IPS-18c (cell line): ENCODE results near the gene FER.
"Not testable (repeated sequence)": the region's sequence is repeated elsewhere in the genome, so short reads cannot be mapped to it uniquely, and the experiment has no call there.

Experiments
- H3K4me3 ChIP-seq: 2 replicates; pipeline ENCODE4 v1.7.0; 2013; ENCODE audit warnings: low read depth, mild to moderate bottlenecking, low read length, moderate library complexity; ENCODE audit not compliant: insufficient read depth
- H3K9me3 ChIP-seq: one replicate; pipeline ENCODE4 v1.6.1; 2013; ENCODE audit warnings: mild to moderate bottlenecking, low read length, moderate library complexity; ENCODE audit not compliant: control insufficient read depth, insufficient read depth

Gene FER

GRCh38 chr5:109160468-109160867 is 412.8 kb downstream of the FER start:
- Histone ChIP-seq H3K9me3 (no peaks in the 10 kb centered on the region), H3K4me3 (no peak overlapping the region)

- no peaks in the 10 kb centered on the region for H3K9me3 ChIP-seq
Observed at GRCh38 chr5:109161914-109162683, 414.4 kb downstream of the FER start.

GRCh38 chr5:109163336-109163735 is 415.6 kb downstream of the FER start:
- H3K9me3 ChIP-seq, result no peaks in the 10 kb centered on the region
- no peak overlapping the region for H3K4me3 ChIP-seq

More at GRCh38 chr5:109161914-109162683, 414.4 kb downstream of the FER start:
- H3K4me3 ChIP-seq, result no peak overlapping the region

GRCh38 chr5:109164001-109164400 is 416.3 kb downstream of the FER start:
- Histone ChIP-seq H3K9me3 (no peaks in the 10 kb centered on the region), H3K4me3 (no peak overlapping the region)

GRCh38 chr5:109167586-109167985 is 419.9 kb downstream of the FER start:
- Histone ChIP-seq H3K4me3 (no peak overlapping the region), H3K9me3 (no peaks in the 10 kb centered on the region)

- H3K4me3 ChIP-seq, result no peak overlapping the region
- no peaks in the 10 kb centered on the region for H3K9me3 ChIP-seq
Observed at GRCh38 chr5:109168151-109168550, 420.5 kb downstream of the FER start.

- H3K9me3 ChIP-seq, result no peaks in the 10 kb centered on the region
- H3K4me3 ChIP-seq, result no peak overlapping the region
Observed at GRCh38 chr5:109170629-109171350, 423.1 kb downstream of the FER start.

- H3K4me3 ChIP-seq, H3K9me3 ChIP-seq: not testable (repeated sequence)
Observed at GRCh38 chr5:109171437-109172073, 423.9 kb downstream of the FER start.

GRCh38 chr5:109173036-109173794 is 425.5 kb downstream of the FER start:
- H3K9me3 ChIP-seq, result no peaks in the 10 kb centered on the region
- no peak overlapping the region for H3K4me3 ChIP-seq

GRCh38 chr5:109177227-109177626 is 429.5 kb downstream of the FER start:
- H3K9me3 ChIP-seq, result no peaks in the 10 kb centered on the region

GRCh38 chr5:109177782-109178181 is 430.1 kb downstream of the FER start:
- no peaks in the 10 kb centered on the region for H3K9me3 ChIP-seq

More at GRCh38 chr5:109177227-109177626, 429.5 kb downstream of the FER start:
- H3K4me3 ChIP-seq, result no peak overlapping the region

GRCh38 chr5:109180668-109181067 is 433.0 kb downstream of the FER start:
- Histone ChIP-seq H3K9me3 (no peaks in the 10 kb centered on the region), H3K4me3 (no peak overlapping the region)

More at GRCh38 chr5:109177782-109178181, 430.1 kb downstream of the FER start:
- no peak overlapping the region for H3K4me3 ChIP-seq

- Histone ChIP-seq H3K4me3 (no peak overlapping the region), H3K9me3 (no peaks in the 10 kb centered on the region)
Observed at GRCh38 chr5:109186759-109187158, 439.1 kb downstream of the FER start.

GRCh38 chr5:109191153-109191558 is 443.5 kb downstream of the FER start:
- Histone ChIP-seq H3K9me3 (no peaks in the 10 kb centered on the region), H3K4me3 (no peak overlapping the region)

GRCh38 chr5:109192027-109192426 is 444.3 kb downstream of the FER start:
- Histone ChIP-seq H3K4me3 (no peak overlapping the region), H3K9me3 (no peaks in the 10 kb centered on the region)

GRCh38 chr5:109192555-109193281 is 445.0 kb downstream of the FER start:
- Histone ChIP-seq H3K4me3 (no peak overlapping the region), H3K9me3 (no peaks in the 10 kb centered on the region)

GRCh38 chr5:109195667-109196066 is 448.0 kb downstream of the FER start:
- no peak overlapping the region for H3K4me3 ChIP-seq
- H3K9me3 ChIP-seq, result no peaks in the 10 kb centered on the region
